ENCODE measurements around the gene KCNIP1.
"Not testable (repeated sequence)": the region's sequence is repeated elsewhere in the genome, so short reads cannot be mapped to it uniquely, and the experiment has no call there.

Gene KCNIP1

DNA sequence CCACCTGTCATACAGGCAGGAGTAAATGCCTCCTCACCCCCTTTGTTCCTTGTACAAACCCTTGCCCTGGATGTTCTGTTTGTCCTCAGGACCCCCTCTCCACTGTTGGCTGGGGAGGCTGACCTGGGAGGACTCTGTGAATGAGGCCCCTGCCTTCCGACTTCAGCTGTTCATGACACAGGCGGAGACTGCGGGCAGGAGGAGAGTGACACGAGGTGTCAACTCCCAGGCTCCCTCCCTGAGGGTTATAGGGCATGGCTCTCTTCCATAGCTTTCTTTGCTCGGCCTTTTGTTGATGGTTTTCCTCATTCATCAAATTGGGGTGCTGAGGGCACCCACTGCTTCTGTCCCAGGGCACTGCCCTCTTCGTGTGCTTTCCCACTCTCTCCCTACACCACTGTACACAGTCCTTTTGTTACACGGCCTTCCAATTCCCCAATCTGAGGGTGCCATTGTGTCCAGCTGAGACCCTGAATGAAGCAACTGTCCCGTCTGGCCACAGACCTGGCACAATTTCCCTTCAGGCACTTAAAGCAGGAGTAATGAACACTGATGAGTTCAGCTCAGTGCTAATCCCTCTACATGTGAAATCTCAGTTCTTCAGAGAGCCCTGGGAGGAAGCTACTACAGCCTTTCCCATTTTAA, 33.8 kb downstream of the KCNIP1 start:
- DNase-seq (ENCODE audit: low spot score), result no peak

DNA sequence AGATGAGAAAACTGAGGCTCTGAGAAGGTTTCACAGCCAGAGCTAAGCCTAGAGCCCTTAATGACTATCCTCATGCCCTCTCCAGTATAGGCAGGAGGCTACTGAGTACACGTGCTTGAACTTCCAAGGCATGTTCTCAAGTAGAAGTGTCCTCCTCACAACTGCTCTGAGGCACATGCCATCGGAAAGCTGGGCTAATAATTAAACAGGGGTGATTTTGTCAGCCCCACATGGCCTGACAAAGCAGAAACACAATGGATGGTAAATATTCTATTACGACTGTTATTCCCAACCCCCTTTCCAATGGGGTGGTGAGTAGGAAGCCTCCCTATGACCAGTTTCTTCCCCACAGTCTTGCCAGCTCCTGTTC, 34.3 kb downstream of the KCNIP1 start:
- no peak for DNase-seq (ENCODE audit: low spot score)

GRCh38 chr5:170538696-170539586, 35.1 kb downstream of the KCNIP1 start:
- no peak for DNase-seq (ENCODE audit: low spot score)

DNA sequence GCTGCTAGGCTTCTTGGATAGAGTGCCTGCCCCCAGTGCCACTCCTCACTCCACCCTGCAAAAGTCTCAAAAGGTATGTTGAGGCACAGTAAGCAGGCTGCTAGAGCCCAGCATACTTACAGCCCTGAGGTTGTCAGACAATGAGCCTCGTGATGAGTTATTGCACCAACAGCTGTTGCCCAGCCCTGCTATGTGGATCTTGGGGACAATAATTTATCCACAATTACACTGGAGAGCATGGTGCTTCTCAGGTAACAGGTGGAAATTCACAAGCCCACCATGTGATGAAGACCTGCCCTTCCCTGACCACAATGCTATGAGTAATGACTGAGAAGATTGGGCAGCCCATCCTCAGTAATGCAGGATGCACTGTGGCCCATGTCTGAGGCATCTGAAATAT, 36.5 kb downstream of the KCNIP1 start:
- no peak for DNase-seq (ENCODE audit: low spot score)

GRCh38 chr5:170541146-170541769, 37.4 kb downstream of the KCNIP1 start:
- no peak for DNase-seq (ENCODE audit: low spot score)

GRCh38 chr5:170542691-170543293, 39.0 kb downstream of the KCNIP1 start:
- DNase-seq (ENCODE audit: low spot score), result no peak

- no peak for DNase-seq (ENCODE audit: low spot score)
Observed at GRCh38 chr5:170545313-170545712, 41.5 kb downstream of the KCNIP1 start.

DNA sequence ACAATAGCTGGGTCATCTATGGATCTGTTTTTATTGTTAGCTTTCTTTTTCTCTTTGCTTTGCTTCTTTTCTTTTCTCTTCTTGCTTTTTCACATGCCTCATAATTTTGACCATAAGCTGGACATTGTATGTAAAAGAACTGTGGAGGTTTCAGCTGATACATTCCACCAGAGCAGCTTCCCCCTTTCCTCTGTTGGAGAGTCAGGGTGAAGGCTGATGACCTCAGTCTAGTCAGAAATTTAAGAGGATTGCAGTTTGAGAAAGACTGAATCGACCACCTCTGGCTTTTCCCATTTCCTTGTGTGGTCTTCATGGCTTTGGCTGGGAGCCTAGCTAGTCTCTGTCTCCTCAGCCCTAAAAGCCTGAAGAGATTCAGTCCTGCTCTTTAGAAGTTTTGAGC, 42.0 kb downstream of the KCNIP1 start:
- no peak for DNase-seq (ENCODE audit: low spot score)

GRCh38 chr5:170546282-170546681, 42.5 kb downstream of the KCNIP1 start:
- DNase-seq (ENCODE audit: low spot score), result no peak

DNA sequence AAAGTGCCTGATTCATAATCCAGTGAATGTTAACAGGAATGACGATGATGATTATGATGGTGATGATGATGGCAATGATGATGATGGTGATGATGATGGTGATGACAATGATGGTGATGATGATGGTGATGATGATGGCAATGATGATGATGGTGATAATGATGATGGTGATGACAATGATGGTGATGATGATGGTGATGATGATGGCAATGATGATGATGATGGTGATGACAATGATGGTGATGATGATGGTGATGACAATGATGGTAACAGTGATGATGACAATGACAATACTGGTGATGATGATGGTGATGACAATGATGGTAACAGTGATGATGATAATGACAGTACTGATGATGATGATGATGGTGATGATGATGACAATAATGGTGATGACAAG, 46.6 kb downstream of the KCNIP1 start:
- not testable (repeated sequence) for DNase-seq (ENCODE audit: low spot score)

DNA sequence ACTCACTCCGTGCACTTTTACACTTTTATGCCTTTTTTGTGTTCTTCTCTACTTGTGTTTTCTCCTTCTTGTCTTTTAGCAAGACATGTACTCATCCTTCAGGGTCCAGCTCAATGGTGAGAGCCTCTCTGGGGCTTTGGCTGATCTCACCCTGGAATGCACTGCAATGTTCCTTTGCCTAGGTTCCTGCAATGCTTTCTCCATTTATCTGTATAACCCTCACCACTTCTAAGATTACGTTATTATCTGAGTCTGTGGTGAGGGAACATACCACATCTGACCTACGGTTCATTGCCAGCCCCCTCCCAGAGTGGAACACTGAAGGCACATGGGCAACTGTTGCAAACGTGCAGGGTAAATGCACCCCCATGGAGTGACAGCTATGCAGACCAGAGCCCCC, 47.3 kb downstream of the KCNIP1 start:
- no peak for DNase-seq (ENCODE audit: low spot score)

- no peak for DNase-seq (ENCODE audit: low spot score)
Observed at GRCh38 chr5:170551622-170552021, 47.8 kb downstream of the KCNIP1 start.

- no peak for DNase-seq (ENCODE audit: low spot score)
Observed at GRCh38 chr5:170552621-170553115, 48.8 kb downstream of the KCNIP1 start.

DNA sequence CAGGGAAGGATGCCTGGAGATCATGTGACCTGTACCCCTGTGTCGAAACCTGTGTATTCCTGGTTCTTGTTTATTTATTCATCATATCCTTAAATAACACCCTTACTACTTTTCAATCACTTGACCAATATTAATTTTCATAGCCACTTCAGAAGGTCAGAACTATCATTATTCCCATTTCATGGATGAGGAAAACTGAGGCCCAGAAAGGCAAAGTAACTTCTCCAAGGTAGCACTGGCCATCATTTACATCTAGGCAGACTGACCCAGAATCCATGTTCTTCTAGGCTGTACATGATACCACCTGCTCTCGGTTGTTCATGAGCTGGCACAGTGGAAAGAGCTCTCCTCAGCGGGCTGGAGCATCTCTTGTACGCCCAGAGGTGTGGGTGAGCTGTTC, 49.4 kb downstream of the KCNIP1 start:
- DNase-seq (ENCODE audit: low spot score), result no peak

- DNase-seq (ENCODE audit: low spot score), result no peak
Observed at GRCh38 chr5:170554521-170555267, 50.9 kb downstream of the KCNIP1 start.

DNA sequence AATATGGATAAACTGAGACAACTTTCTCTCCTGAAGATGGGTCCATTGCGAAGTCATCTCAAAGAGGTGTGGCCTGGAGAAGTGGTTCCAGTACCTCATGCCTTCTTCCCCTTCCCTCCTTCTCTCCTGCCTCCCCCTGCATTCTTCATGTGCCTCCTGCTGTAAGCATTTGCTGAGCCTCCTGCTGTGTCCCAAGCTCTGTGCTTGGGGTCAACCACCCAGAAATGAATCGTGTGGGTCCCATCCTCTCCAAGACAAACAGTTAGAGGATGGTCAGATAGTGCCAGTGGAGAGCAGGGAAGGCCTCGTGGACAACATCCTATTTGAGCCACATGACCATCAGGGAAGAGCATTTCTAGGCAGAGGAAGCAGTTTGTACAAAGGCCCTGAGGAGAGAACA, 53.5 kb downstream of the KCNIP1 start:
- no peak for DNase-seq (ENCODE audit: low spot score)

- no peak for DNase-seq (ENCODE audit: low spot score)
Observed at GRCh38 chr5:170559296-170559695, 55.5 kb downstream of the KCNIP1 start.

DNA sequence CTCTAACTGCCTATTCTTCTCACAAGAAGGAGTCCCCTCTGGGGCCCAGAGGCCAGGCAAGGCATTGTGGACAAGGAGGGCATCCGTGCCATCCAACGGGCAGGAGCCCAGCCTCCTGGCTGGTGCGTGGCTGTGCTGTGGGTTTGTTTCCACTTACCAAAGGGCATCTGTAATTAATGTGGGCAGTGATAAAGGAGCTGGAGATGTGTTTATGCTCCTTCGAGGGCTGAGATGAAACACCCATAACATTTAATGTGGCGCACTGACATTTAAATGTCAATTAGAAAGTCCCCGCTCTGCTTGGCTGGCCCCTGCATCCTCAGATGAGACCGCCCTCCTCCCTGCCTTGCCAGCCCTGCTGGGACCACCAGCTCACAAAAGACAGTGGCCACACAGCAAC, 57.1 kb downstream of the KCNIP1 start:
- no peak for DNase-seq (ENCODE audit: low spot score)

- DNase-seq (ENCODE audit: low spot score), result no peak
Observed at GRCh38 chr5:170562166-170562874, 58.5 kb downstream of the KCNIP1 start.

DNA sequence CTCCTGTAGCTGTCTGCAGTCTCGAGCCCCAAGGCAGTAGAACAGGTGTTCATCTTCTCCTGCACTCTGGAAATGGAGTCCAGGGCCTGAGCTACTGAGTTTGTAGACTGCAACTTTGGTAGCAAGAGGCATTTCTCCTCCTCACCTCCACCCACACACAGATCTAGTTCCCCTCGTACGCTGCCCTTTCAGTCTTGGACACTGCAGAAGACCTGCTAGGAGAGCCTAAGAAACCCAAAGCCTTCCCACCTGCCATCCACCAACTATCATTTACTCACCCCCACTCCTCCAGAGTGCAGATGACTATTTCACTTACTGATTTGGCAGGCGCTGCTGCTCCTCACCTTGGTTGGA, 59.0 kb downstream of the KCNIP1 start:
- no peak for DNase-seq (ENCODE audit: low spot score)

- no peak for DNase-seq (ENCODE audit: low spot score)
Observed at GRCh38 chr5:170563824-170564567, 60.2 kb downstream of the KCNIP1 start.

Measured in HuH-7.5 (cell line).